Effector memory CD4-positive, alpha-beta T cell (primary cell): ENCODE measurements around the gene MINPP1.

ENCODE experiments used
- DNase-seq, 3 donors: peaks; one replicate each; pipeline ENCODE4 v3.0.0-alpha.2; 2020
- H3K27ac ChIP-seq: 2 replicates; pipeline ENCODE4 v1.7.0; 2013; ENCODE audit warnings: mild to moderate bottlenecking, low read length, moderate library complexity; ENCODE audit not compliant: insufficient read depth, poor library complexity, severe bottlenecking
- H3K27me3 ChIP-seq: replicated peaks from 2 replicates; pipeline ENCODE4 v1.7.0; 2013; ENCODE audit warnings: mild to moderate bottlenecking, low read length; ENCODE audit not compliant: insufficient read depth, control insufficient read depth, poor library complexity, severe bottlenecking
- H3K36me3 ChIP-seq: 2 replicates; pipeline ENCODE4 v1.7.0; 2013; ENCODE audit warnings: mild to moderate bottlenecking, low read length, moderate library complexity; ENCODE audit not compliant: control insufficient read depth, insufficient read depth
- H3K4me1 ChIP-seq: 2 replicates; pipeline ENCODE4 v1.7.0; 2013; ENCODE audit warnings: low read length, mild to moderate bottlenecking; ENCODE audit not compliant: control insufficient read depth, insufficient read depth, poor library complexity, severe bottlenecking
- H3K4me3 ChIP-seq: 2 replicates; pipeline ENCODE4 v1.7.0; 2013; ENCODE audit warnings: low read length, low read depth, mild to moderate bottlenecking; ENCODE audit not compliant: insufficient read depth, poor library complexity, severe bottlenecking
- H3K9me3 ChIP-seq: 2 replicates; pipeline ENCODE4 v1.7.0; 2013; ENCODE audit warnings: mild to moderate bottlenecking, low read length, moderate library complexity; ENCODE audit not compliant: control insufficient read depth

MINPP1 gene

GRCh38 chr10:87559392-87559791, 54.7 kb downstream of the MINPP1 start:
- Histone ChIP-seq H3K9me3 (no peaks in the 10 kb centered on the region), H3K4me1 (no peaks in the 10 kb centered on the region), H3K27me3 (no peaks in the 10 kb centered on the region), H3K4me3 (no peak overlapping the region), H3K36me3 (no peaks in the 10 kb centered on the region), H3K27ac (no peak overlapping the region)
- DNase-seq = no peak

DNA sequence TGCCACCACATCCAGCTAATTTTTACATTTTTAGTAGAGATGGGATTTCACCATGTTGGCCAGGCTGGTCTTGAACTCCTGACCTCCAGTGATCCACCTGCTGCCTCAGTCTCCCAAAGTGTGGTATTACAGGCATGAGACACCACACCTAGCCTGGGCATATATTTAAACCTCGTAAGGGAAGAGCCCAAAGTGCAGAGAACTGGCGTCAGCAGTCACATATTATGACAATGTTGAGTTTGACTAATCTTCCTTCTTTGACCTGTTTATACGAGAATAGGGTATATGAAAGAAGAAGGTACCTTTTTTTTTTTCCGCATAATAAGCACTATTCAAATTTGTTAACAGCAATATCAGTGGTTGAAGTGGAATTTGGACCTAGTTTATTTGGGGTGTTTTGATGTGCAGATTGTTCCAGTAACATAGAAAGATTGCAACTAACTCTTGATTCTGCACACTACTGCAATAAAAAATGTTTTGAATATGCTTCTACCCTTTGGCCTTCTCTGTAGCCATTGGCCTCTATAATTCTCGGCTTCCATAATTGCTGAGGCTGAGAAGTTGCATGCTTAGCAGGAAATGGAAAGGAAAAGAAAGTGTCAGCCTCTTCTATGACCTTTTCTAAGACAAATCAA, 55.9 kb downstream of the MINPP1 start:
- Histone ChIP-seq H3K27me3 (no peaks in the 10 kb centered on the region), H3K9me3 (no peaks in the 10 kb centered on the region), H3K27ac (no peak overlapping the region), H3K36me3 (no peaks in the 10 kb centered on the region), H3K4me3 (no peak overlapping the region), H3K4me1 (no peaks in the 10 kb centered on the region)
- DNase-seq = no peak

DNA sequence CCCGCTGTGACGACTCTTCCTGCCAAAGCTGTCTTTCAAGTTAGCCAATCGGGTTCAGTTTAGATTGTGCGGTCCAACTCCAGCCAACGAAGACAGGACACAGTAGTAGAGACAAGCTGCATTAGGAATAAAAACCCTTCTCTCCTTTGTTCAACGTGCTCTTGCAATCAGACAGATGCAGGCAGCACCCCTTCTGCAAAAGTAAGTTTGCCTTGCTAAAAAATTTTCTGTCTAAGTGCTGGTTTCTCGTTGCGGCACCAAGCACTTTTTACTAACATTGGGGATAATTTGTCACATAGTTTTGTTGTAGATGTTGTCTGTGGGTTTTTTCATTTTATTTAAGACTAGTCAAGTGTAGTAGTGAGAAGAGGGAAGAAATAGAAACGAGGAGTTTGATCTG, 58.1 kb downstream of the MINPP1 start:
- Histone ChIP-seq H3K9me3 (no peaks in the 10 kb centered on the region), H3K4me3 (no peak overlapping the region), H3K27me3 (no peaks in the 10 kb centered on the region), H3K27ac (no peak overlapping the region), H3K4me1 (no peaks in the 10 kb centered on the region), H3K36me3 (no peaks in the 10 kb centered on the region)
- no peak for DNase-seq

GRCh38 chr10:87565010-87565409, 60.3 kb downstream of the MINPP1 start:
- no peak overlapping the region for H3K27ac ChIP-seq
- H3K36me3 ChIP-seq = no peaks in the 10 kb centered on the region
- H3K4me1 ChIP-seq = no peaks in the 10 kb centered on the region
- H3K9me3 ChIP-seq = no peaks in the 10 kb centered on the region
- DNase-seq = no peak
- H3K4me3 ChIP-seq = no peak overlapping the region
- no peaks in the 10 kb centered on the region for H3K27me3 ChIP-seq

DNA sequence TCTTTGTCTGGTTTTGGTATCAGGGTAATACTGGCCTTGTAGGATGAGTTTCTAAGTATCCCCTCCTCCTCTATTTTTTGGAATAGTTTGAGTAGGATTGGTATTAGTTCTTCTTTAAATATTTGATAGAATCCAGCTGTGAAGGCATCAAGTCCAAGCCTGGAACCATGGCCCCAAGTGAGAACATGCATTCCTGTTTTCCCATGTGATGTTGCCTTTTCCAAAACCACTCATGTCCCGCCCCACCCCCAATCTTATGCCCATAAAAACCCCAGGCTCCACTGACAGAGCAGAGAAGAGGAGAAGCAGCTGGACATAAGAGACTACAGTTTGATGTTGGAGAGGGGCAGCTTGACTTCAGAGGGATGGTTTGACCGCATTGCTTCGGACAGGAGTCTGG, 71.2 kb downstream of the MINPP1 start:
- H3K4me1 ChIP-seq = no peaks in the 10 kb centered on the region
- no peak overlapping the region for H3K4me3 ChIP-seq
- no peaks in the 10 kb centered on the region for H3K36me3 ChIP-seq
- H3K27ac ChIP-seq = no peak overlapping the region
- no peaks in the 10 kb centered on the region for H3K27me3 ChIP-seq
- H3K9me3 ChIP-seq = no peaks in the 10 kb centered on the region
- DNase-seq = no peak

- no peaks in the 10 kb centered on the region for H3K4me1 ChIP-seq
- no peak overlapping the region for H3K4me3 ChIP-seq
- no peaks in the 10 kb centered on the region for H3K36me3 ChIP-seq
- DNase-seq = no peak
- H3K27me3 ChIP-seq = no peaks in the 10 kb centered on the region
- H3K27ac ChIP-seq = no peak overlapping the region
- no peaks in the 10 kb centered on the region for H3K9me3 ChIP-seq
These were observed 73.6 kb downstream of the MINPP1 start for GRCh38 chr10:87578160-87578841.

DNA sequence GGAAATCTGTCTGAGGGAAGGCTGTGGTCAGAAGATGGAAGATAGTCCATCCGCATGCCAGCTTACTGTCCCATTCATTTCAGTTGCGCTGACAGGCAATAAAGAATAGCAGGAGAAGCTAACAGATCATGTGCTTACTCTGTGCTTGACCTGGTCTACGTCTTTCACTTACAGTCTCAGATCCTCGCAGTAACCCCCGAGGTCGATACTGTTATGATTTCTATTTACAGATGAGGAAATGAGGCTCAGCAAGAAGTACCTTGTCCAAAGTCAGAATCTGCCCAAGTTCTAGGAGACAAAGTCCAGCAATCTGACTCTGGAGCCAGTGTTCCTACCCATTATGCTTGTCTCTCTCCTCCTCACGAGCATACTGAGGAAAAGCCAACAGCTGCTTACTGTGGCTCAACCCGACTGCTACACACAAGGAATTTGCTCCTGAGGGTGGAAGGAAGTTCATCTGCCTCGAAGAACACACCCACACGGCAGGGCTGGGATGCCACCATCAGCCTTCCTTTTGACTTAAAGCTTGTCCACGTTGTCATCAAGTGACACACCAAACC, 74.2 kb downstream of the MINPP1 start:
- DNase-seq = no peak
- H3K27ac ChIP-seq = no peak overlapping the region

DNA sequence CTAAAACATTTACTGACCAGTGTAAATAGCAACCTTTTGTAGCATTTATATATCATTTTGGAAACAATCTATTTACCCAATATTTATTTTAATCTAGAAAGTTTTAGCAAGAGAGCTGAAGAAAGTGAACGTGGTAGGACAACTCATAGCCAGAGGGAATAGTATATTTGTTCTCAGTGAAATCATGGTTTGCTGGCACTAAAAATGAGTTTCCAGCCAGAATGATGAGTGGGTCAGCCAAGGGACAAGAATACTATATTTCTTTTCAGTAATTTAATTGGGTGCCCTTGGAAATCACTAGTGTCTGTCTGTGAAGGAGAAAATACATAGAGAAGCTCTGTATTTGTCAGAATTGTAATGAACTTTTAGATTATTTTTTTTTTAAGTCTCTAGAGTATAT, 74.9 kb downstream of the MINPP1 start:
- H3K4me1 ChIP-seq = no peaks in the 10 kb centered on the region

More for the DNA sequence above, 74.2 kb downstream of the MINPP1 start:
- Histone ChIP-seq H3K36me3 (no peaks in the 10 kb centered on the region), H3K4me3 (no peak overlapping the region), H3K9me3 (no peaks in the 10 kb centered on the region), H3K4me1 (no peaks in the 10 kb centered on the region), H3K27me3 (no peaks in the 10 kb centered on the region)

GRCh38 chr10:87580016-87580415, 75.3 kb downstream of the MINPP1 start:
- no peaks in the 10 kb centered on the region for H3K27me3 ChIP-seq
- no peaks in the 10 kb centered on the region for H3K4me1 ChIP-seq
- no peak overlapping the region for H3K27ac ChIP-seq
- H3K4me3 ChIP-seq = no peak overlapping the region
- H3K9me3 ChIP-seq = no peaks in the 10 kb centered on the region
- DNase-seq = no peak
- H3K36me3 ChIP-seq = no peaks in the 10 kb centered on the region

More for the DNA sequence above, 74.9 kb downstream of the MINPP1 start:
- Histone ChIP-seq H3K4me3 (no peak overlapping the region), H3K27me3 (no peaks in the 10 kb centered on the region), H3K36me3 (no peaks in the 10 kb centered on the region), H3K9me3 (no peaks in the 10 kb centered on the region), H3K27ac (no peak overlapping the region)
- no peak for DNase-seq
